Testis (tissue), 3 donors: Measurements from ENCODE around the gene RXRG. TPM values are rescaled to one million over a fixed set of nuclear protein-coding genes. Genes with fewer than 3 reads are reported as not detected.

Experiments
- DNase-seq: peaks from one replicate; pipeline ENCODE4 v3.0.0-alpha.2; 2019
- H3K27ac ChIP-seq, 2 donors: fragments of 200-600 bp; sonication (generic); one replicate each; pipeline ENCODE4 v1.5.1; 2019
- H3K27me3 ChIP-seq: fragments of 200-600 bp; sonication (generic); one replicate; pipeline ENCODE4 v1.5.1; 2019
- H3K36me3 ChIP-seq: fragments of 200-600 bp; sonication (generic); one replicate; pipeline ENCODE4 v1.5.1; 2017; ENCODE audit warnings: low read depth; ENCODE audit errors: missing control alignments
- H3K4me1 ChIP-seq: fragments of 200-600 bp; sonication (generic); one replicate; pipeline ENCODE4 v1.5.1; 2019
- H3K4me3 ChIP-seq, 2 donors: fragments of 200-600 bp; sonication (generic); one replicate each; pipeline ENCODE4 v1.5.1; 2017 to 2019
- H3K9me3 ChIP-seq: fragments of 200-600 bp; sonication (generic); one replicate; pipeline ENCODE4 v1.5.1; 2017
- CTCF ChIP-seq, 3 experiments: fragments of 450-650 bp in 2 of 3; fragments of 200-600 bp in 1 of 3; sonication (generic) in 1 of 3; IDR thresholded peaks; one replicate each; pipeline ENCODE4 v1.5.1; 2016 to 2019; ENCODE audit warnings: antibody characterized with exemption in 3 of 3, mild to moderate bottlenecking in 2 of 3, moderate library complexity in 1 of 3
- POLR2A ChIP-seq: fragments of 450-650 bp; IDR thresholded peaks from one replicate; pipeline ENCODE4 v1.6.1; 2017; ENCODE audit warnings: antibody characterized with exemption, mild to moderate bottlenecking, moderate library complexity
- WGBS, 2 donors: methylation state at CpG; one replicate each; pipeline ENCODE4 v1.1.5; 2018; 5-methylcytosine and 5-hydroxymethylcytosine counted together
- intact Hi-C: fragments of 100-400 bp; cut with DNase I; formaldehyde crosslinking; loops from one replicate; pipeline ENCODE4 v1.15.1; 2023; ENCODE audit warnings: low total_unique reads
- polyA plus RNA-seq: library from polyadenylated mRNA; stranded (reverse); fragments of 350-450 nt; fragmentation: Illumina TruSeq; extraction: RNeasy Lipid Tissue Mini Kit (QIAGEN cat#74804); gene quantifications from one replicate; pipeline ENCODE4 v1.2.3, GENCODE V29; 2014; ENCODE audit warnings: low read depth, low replicate concordance; ENCODE audit not compliant: insufficient read depth
- total RNA-seq, 2 donors: library from RNA; depleted of rRNA; stranded (reverse); fragments of >200 nt; gene quantifications; one replicate each; pipeline ENCODE4 v1.2.3, GENCODE V29; 2016

The RXRG gene
- total and polyA plus RNA-seq, 3 donors from 2014 or later: 0.24 to 4.0 (median 1.1) TPM

DNA sequence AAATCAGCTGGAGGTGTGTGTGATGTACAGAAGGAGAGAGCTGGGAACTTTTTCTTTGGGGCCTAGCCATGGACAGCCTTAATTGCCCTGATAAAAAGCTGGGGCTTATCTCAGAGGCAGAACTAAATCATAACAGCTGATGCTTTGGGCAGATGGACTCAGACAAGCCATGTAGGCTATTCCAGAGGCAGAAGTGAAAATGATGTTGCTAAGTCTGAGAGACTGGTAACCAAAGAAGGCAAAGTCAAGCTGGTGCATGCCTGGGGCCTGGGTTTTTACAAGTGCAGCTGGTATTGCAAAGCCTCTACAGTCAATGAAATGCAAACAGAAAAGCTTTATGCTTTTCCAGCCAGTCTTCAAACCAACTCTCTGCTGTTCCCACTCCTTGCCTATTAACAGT is 49.4 kb downstream of the RXRG start:
- no peak for TF ChIP-seq POLR2A
- H3K36me3 ChIP-seq: no peaks in the 10 kb centered on the region
- no peak overlapping the region for H3K27ac ChIP-seq
- no peak for DNase-seq
- H3K9me3 ChIP-seq: no peaks in the 10 kb centered on the region
- no peaks in the 10 kb centered on the region for H3K27me3 ChIP-seq
- no peak overlapping the region for H3K4me3 ChIP-seq
- H3K4me1 ChIP-seq: peaks cover 6% of the 10 kb centered on the region
- intact Hi-C loops: loop anchor here (5.0 to 10.0 kb wide), 2 partner anchors 197 to 509 kb away; no protein-coding TSS in a partner anchor

- peak; percentile 86 for DNase-seq
- intact Hi-C loops: loop anchor here (10.0 kb wide), 1 partner anchor 512 kb away; no protein-coding TSS in a partner anchor
- Histone ChIP-seq H3K36me3 (no peaks in the 10 kb centered on the region), H3K27ac (no peak overlapping the region), H3K4me1 (peaks cover 6% of the 10 kb centered on the region), H3K27me3 (no peaks in the 10 kb centered on the region), H3K9me3 (no peaks in the 10 kb centered on the region), H3K4me3 (no peak overlapping the region)
- TF ChIP-seq POLR2A: no peak
- peak; percentile 89 to 91 (median 91) for TF ChIP-seq CTCF (IDR thresholded peaks at IDR 0.05)
- 13 to 18% methylated on average over 19 of the region's 19 CpGs for WGBS, 2 donors
These were observed 52.0 kb downstream of the RXRG start for GRCh38 chr1:165392634-165393571.

DNA sequence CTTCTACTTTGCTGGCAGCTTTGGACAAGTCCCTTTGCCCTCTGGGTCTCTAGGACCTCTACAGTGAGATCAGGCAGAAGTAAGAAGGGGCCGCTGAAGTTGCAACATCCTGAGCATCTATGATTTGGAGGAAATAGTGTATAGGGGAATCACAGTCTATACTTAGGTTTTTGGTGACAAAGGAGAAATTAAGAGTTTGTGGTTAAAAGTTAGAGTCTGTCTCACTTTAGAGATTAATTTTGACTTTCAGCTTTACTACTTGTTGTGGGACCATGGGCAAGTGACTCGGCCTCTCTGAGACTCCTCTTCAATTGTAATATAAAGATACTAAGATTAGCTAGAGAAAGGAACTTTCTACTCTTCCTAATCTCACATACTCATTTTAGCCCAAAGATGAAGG is 55.3 kb downstream of the RXRG start:
- H3K4me1 ChIP-seq: peaks cover 6% of the 10 kb centered on the region
- H3K27ac ChIP-seq: no peak overlapping the region
- H3K4me3 ChIP-seq: no peak overlapping the region
- TF ChIP-seq POLR2A (no peak), CTCF (IDR thresholded peaks at IDR 0.05) (no peak)
- H3K27me3 ChIP-seq: no peaks in the 10 kb centered on the region
- intact Hi-C loops: loop anchor here (10.0 kb wide), 1 partner anchor 515 kb away; no protein-coding TSS in a partner anchor
- H3K9me3 ChIP-seq: no peaks in the 10 kb centered on the region
- DNase-seq: no peak
- WGBS, 2 donors: 89 to 92% methylated on average over 2 of the region's 2 CpGs
- H3K36me3 ChIP-seq: no peaks in the 10 kb centered on the region

DNA sequence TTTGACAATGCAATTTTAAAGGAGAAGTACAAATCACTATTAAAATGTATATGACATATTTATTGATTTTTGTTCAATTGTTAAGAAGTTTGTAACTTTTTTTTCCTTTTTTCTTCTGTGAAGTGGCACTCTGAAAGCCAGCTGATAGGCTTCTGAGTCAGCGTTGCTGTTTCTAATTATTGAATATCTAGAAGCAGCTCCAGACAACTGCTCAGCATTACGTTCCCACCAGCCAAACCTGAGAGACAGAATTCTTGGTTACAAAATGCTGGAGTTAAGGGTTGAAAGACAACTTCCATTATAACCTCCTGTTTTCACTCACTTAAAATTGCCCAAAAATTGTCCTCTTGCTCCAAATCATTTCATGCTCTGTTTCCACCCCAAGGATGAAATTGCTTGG is 57.0 kb downstream of the RXRG start:
- no peaks in the 10 kb centered on the region for H3K36me3 ChIP-seq
- WGBS, 2 donors: 72 to 90% methylated on average over 2 of the region's 2 CpGs
- H3K4me1 ChIP-seq: peaks cover under 1% of the 10 kb centered on the region
- no peak for DNase-seq
- no peak overlapping the region for H3K27ac ChIP-seq
- H3K27me3 ChIP-seq: no peaks in the 10 kb centered on the region
- no peak for TF ChIP-seq POLR2A
- TF ChIP-seq CTCF (IDR thresholded peaks at IDR 0.05): no peak
- no peaks in the 10 kb centered on the region for H3K9me3 ChIP-seq
- no peak overlapping the region for H3K4me3 ChIP-seq
- intact Hi-C loops: no loop called here

DNA sequence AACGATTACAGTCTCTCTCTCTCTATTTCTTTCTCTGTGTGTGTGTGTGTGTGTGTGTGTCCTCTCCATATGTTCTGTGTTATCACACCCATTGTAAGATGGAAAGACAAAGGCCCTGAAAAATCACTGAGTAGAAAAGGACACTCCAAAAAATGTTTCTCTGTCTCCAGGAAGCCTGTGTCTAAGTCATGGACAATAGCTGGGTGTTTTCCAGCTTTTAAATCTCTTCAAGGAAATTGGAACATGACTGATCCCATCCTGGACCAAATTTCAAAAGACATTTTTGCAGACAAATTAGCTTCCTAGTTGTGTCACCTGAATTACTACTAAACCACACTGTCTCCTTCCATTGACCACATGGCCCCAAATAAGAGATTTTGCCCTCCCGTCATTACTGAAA is 57.4 kb downstream of the RXRG start:
- H3K27ac ChIP-seq: no peak overlapping the region
- intact Hi-C loops: no loop called here
- TF ChIP-seq CTCF (IDR thresholded peaks at IDR 0.05): no peak
- no peak for TF ChIP-seq POLR2A

More for the DNA sequence above, 57.4 kb downstream of the RXRG start:
- no peaks in the 10 kb centered on the region for H3K4me1 ChIP-seq
- H3K36me3 ChIP-seq: no peaks in the 10 kb centered on the region
- no peaks in the 10 kb centered on the region for H3K27me3 ChIP-seq
- no peak for DNase-seq
- no peak overlapping the region for H3K4me3 ChIP-seq
- 84 to 87% methylated on average over 2 of the region's 2 CpGs for WGBS, 2 donors
- no peaks in the 10 kb centered on the region for H3K9me3 ChIP-seq
